Placental pericyte (primary cell): ENCODE results near the gene SNAPC4. TPM values are rescaled to one million over a fixed set of nuclear protein-coding genes. Genes with fewer than 3 reads are reported as not detected.

ENCODE experiments used
- total RNA-seq: library from RNA; depleted of rRNA; stranded (reverse); fragments of >200 nt; gene quantifications from 2 replicates; pipeline ENCODE4 v1.2.3, GENCODE V29; 2012

Gene SNAPC4
- 7.7 and 9.6 TPM in 2 replicates for total RNA-seq

DNA sequence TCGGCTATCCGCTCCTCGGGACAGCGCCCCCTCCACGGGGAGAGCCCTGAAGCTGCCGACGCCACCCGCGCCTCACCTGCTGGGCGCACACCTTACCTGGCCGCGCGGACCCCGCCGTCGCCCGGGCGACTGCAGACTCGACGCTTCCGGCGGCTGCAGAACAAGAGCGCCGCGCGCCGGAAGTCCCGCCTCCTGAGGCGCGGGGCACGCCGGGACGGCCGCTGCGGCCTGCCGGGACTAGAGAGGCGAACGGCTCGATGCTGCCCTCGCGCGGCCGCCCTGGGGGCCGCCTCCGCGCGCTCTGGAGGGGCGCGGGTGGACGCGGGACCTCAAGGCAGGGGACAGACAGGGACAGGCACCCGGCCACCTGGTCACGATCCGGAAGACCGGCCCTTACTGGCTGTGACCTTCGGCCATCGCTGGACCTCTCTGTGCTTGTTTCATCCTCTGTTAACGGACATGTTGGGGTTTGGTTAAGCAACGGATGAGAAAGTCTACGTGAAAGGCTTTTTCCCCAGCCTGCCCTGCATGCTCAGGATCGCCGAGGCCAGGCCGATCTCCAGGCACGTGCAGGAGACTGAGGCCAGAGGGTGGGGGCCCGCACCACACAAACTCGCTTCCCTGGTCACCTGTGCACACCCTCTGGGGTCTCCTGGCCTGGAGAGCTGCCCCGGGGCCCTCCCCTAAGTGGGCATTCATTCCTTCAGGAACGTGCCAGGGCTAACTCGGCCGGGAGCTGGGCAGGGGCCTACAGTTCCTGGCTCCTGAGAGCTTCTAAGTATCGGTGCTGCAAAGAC lies at the start of gene SNAPC4:
Gene SNAPC4, minus strand, starts transcription at position 133 of the 797 bp plus-strand sequence. CDS start 1,742 bp downstream, outside the sequence.

DNA sequence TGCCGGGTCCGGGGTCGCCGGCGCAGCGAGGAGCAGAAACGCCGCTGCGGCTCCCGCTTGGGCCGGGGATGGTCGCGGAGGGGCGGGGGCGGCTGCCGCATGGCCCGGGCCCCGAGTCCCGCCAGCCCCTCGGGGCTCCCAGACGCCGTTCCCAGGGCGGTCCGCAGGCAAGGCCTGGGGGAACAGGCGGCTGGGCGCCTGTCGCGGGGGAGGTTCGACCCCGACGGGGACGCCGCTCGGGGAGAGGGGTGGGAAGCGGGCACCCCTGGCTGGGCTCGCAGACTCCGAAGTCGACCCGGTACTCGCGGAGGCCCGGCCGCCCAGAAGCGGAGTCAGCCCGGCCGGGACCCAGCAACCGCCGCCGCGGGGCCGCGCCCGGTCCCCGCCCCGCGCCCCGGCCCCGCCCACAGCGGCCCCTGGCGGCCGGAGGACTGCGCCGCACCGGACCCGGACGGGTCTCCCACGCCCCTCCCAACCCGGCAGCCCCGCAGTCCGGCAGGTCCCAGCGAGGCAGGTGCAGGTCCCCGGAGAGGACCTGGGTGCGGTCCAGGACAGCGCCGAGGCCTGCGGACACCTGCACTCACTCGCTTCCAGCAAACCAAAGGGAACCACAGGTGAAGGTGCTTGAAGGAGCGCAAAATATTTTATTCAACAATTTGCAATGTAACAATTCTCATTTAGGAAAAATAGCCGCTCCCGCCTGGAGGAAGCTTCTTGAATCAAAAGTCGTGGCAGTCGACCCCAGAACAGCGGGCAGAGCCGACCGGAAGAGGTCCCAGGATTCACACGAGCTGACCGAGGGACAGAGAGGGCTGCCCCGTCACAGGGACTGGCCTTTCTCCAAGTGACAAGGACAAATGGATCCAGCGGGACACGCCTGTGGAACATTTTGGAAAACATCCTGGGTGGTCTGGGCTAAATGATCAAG lies 39.8 kb upstream of the SNAPC4 start, which contains the start of gene INPP5E:
Gene INPP5E, minus strand, starts transcription at position 365 of the 928 bp plus-strand sequence. CDS start 426 bp downstream, outside the sequence.

DNA sequence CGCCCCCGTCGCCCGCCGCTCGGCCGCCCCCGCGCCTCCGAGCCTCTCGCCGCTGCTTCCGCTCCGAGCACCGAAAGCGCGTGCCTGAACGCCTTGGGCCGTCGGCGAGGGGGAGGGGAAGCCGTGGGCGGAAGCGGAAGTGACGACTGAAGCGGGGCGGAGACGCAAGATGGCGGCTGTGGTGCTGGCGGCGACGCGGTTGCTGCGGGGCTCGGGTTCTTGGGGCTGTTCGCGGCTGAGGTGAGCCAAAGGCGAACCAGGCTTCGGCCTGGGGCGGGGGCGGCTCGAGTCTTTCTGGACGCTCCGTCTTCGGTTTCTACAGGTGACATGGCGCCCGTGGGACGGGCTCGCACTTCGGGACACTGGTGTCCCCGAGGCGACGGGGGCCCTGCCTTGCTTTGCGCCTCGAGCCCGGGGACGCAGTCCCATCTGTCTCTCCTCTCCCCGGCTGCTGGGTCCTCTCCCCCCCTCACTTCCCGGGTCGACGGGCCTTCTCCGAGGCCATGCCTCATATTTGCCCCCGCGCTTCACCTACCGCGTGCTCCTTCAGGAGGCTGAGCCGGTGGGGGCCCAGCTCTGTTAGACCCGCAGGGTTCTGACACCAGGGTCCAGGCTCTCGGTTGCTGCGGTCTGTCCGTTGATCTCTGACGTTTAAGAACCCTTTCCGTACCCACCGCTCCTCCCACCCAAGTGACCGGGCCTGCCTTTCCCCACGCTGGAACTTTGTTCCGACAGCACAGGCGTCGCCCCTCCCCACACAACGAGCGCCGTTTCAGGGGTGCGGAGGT lies 10.7 kb upstream of the SNAPC4 start, which contains the start of the genes ENTR1 and PMPCA:
Gene ENTR1, minus strand, starts transcription at position 115 of the 788 bp plus-strand sequence. CDS start 217 bp downstream, outside the sequence.
Gene PMPCA, plus strand, starts transcription at position 159 of the 788 bp plus-strand sequence. Its CDS starts 11 bp downstream, at position 170.

DNA sequence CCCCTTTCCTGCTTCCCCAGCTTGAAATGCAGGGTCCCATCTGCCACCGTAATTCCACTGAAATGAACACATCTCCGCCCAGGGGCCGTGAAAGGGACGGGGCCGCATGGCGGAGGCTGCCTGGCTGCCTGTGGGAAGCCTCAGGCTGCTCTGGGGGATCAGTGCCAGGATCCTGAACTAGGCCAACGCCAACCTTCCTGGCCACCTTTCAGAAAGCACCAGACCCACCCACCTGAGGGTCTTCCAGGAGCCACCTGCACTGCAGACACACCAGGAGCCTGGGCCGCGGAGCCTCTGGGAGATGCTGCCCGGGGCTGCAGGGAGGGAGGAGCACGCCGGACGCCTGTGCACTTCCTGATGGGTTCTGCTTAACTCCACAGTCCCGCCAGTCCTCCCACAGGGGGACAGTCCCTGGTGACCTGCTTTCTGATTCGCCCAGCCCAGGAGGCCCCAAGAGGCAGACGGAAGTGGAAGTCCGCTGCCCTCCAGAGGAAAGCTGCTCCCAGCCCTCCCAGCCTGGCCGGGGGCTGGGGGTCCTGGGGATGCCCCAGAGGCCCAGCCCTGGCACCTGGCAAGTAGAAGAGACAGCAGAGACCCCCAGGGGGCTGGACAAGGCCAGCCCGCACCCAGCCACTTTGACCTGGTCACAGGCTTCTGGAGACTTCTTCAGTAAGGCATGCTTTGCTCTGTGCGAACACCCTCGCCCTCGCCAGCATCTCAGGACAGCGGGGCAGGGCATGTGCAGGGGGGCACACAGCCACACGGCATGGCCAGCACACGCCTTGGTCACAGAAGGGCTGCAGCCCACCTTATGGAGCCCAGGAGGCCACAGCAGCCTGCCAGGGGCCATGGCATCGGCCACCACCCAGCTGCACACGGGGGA lies 26.4 kb downstream of the SNAPC4 start, which contains the start of gene CARD9:
Gene CARD9, minus strand, starts transcription at position 370 of the 883 bp plus-strand sequence. CDS start 1,591 bp downstream, outside the sequence.

GRCh38 chr9:136363106-136363948 lies 36.6 kb downstream of the SNAPC4 start, which contains the start of gene DNLZ:
DNLZ (minus strand) TSS chr9:136363744; CDS start chr9:136363714, 30 bp downstream.

Other genes with a start within 250 kb of the SNAPC4 start
- gene LHX3, start 195.0 kb downstream of the SNAPC4 start, total RNA-seq = not detected in 2 replicates
- 12.5 and 19.3 TPM in 2 replicates for gene QSOX2, start 154.4 kb downstream of the SNAPC4 start, total RNA-seq
- gene CCDC187, start 96.1 kb downstream of the SNAPC4 start, total RNA-seq = not detected in 2 replicates
- gene GPSM1, start 72.6 kb downstream of the SNAPC4 start, total RNA-seq = 41.4 and 67.7 TPM in 2 replicates
- 7.0 and 27.6 TPM in 2 replicates for gene DNLZ, start 36.4 kb downstream of the SNAPC4 start, total RNA-seq
- gene CARD9, start 26.5 kb downstream of the SNAPC4 start, total RNA-seq = 3.9 and 12.9 TPM in 2 replicates
- 37.9 and 47.8 TPM in 2 replicates for gene ENTR1, start 10.4 kb upstream of the SNAPC4 start, total RNA-seq
- gene PMPCA, start 10.5 kb upstream of the SNAPC4 start, total RNA-seq = 41.1 and 62.1 TPM in 2 replicates
- gene INPP5E, start 39.7 kb upstream of the SNAPC4 start, total RNA-seq = 6.8 and 14.7 TPM in 2 replicates
- 58.6 and 62.4 TPM in 2 replicates for gene SEC16A, start 82.9 kb upstream of the SNAPC4 start, total RNA-seq
- 30.4 and 32.9 TPM in 2 replicates for gene NOTCH1, start 145.9 kb upstream of the SNAPC4 start, total RNA-seq